Measurements from ENCODE around the gene ACOT8. TPM values are rescaled to one million over a fixed set of nuclear protein-coding genes. Genes with fewer than 3 reads are reported as not detected.

The ACOT8 gene
- total RNA-seq, 1 experiment from 2014 or later = 38.1 TPM

GRCh38 chr20:45859916-45860315 lies 2.7 kb upstream of the ACOT8 start:
- H3K27ac Mint-ChIP-seq = no peak overlapping the region; the same call in 1 of the 2 replicates
- DNase-seq (ENCODE audit: low spot score) (no peak), ATAC-seq (no peak)
- H3K9me3 Mint-ChIP-seq = no peaks in the 10 kb centered on the region
- TF ChIP-seq USF2 (CRISPR knock-in tag; IDR thresholded peaks at IDR 0.05) = no peak
- TF ChIP-seq E2F1 (CRISPR knock-in tag; IDR thresholded peaks at IDR 0.05) = no peak
- TF ChIP-seq ZNF425 (CRISPR knock-in tag; conservative IDR thresholded peaks at IDR 0.05) = no peak
- TF ChIP-seq E2F4 (CRISPR knock-in tag; IDR thresholded peaks at IDR 0.05; ENCODE audit: borderline replicate concordance, low read depth) = no peak
- no peak for TF ChIP-seq IRF2 (CRISPR knock-in tag; IDR thresholded peaks at IDR 0.05; ENCODE audit: borderline replicate concordance, low read depth)
- TF ChIP-seq TCF7 (CRISPR knock-in tag; IDR thresholded peaks at IDR 0.05; ENCODE audit: low read depth) = no peak
- no peak for TF ChIP-seq TP53 (CRISPR knock-in tag; IDR thresholded peaks at IDR 0.05)
- TF ChIP-seq ESRRA (CRISPR knock-in tag; IDR thresholded peaks at IDR 0.05; ENCODE audit: borderline replicate concordance) = no peak
- TF ChIP-seq STAT6 (CRISPR knock-in tag; conservative IDR thresholded peaks at IDR 0.05; ENCODE audit: low read depth) = no peak
- TF ChIP-seq SMAD4 (CRISPR knock-in tag; IDR thresholded peaks at IDR 0.05) = no peak
- TF ChIP-seq FOXP4 (CRISPR knock-in tag; IDR thresholded peaks at IDR 0.05) = no peak
- no peak for TF ChIP-seq ZNF396 (CRISPR knock-in tag; IDR thresholded peaks at IDR 0.05; ENCODE audit: borderline replicate concordance)
- no peak for TF ChIP-seq ZNF416 (CRISPR knock-in tag; IDR thresholded peaks at IDR 0.05)
- no peak for TF ChIP-seq CDX4 (CRISPR knock-in tag; IDR thresholded peaks at IDR 0.05; ENCODE audit: borderline replicate concordance)
- H3K27me3 Mint-ChIP-seq (ENCODE audit: low read depth) = no peaks in the 10 kb centered on the region
- CTCF ChIA-PET = interaction anchor here (0.7 kb wide), 2 partner anchors 47 to 88 kb away, joined by 4 read pairs; no protein-coding TSS in a partner anchor
- no peak overlapping the region for H3K4me3 Mint-ChIP-seq
- H3K36me3 Mint-ChIP-seq = no peaks in the 10 kb centered on the region
- POLR2A ChIA-PET = interaction anchor here (0.7 kb wide), 1 partner anchor 21 kb away, joined by 8 read pairs; no protein-coding TSS in a partner anchor
- H3K4me1 Mint-ChIP-seq = peaks cover 36% of the 10 kb centered on the region
